Mesenteric fat pad (tissue), 1 donor: ENCODE results near the gene CCSER1. TPM values are rescaled to one million over a fixed set of nuclear protein-coding genes. Genes with fewer than 3 reads are reported as not detected.
"Not testable (repeated sequence)": the region's sequence is repeated elsewhere in the genome, so short reads cannot be mapped to it uniquely, and the experiment has no call there.

Experiments used
- DNase-seq: peaks from one replicate; pipeline ENCODE4 v3.0.0-alpha.2; 2020; ENCODE audit warnings: low spot score
- total RNA-seq: library from RNA; stranded (reverse); fragmentation: NEBNext Ultra II Directional; extraction: Animal tissue kit (Norgen Biotek cat#: 25700); gene quantifications from one replicate; pipeline ENCODE4 v1.2.1, GENCODE V29; 2021
- donor health status: DM: yes; HTN: yes; CAD: no.

CCSER1 gene
- total RNA-seq, 1 donor from 2014 or later = 9.7 TPM

GRCh38 chr4:90425893-90426292, 298.7 kb downstream of the CCSER1 start:
- no peak for DNase-seq

GRCh38 chr4:90438522-90438921, 311.3 kb downstream of the CCSER1 start:
- DNase-seq = no peak

GRCh38 chr4:90441770-90442169, 314.6 kb downstream of the CCSER1 start:
- no peak for DNase-seq

GRCh38 chr4:90442619-90443018, 315.4 kb downstream of the CCSER1 start:
- no peak for DNase-seq

GRCh38 chr4:90443231-90443630, 316.0 kb downstream of the CCSER1 start:
- DNase-seq = no peak

GRCh38 chr4:90444904-90445303, 317.7 kb downstream of the CCSER1 start:
- no peak for DNase-seq

GRCh38 chr4:90445380-90445779, 318.2 kb downstream of the CCSER1 start:
- DNase-seq = no peak

GRCh38 chr4:90449626-90450025, 322.4 kb downstream of the CCSER1 start:
- DNase-seq = no peak

GRCh38 chr4:90456891-90457290, 329.7 kb downstream of the CCSER1 start:
- DNase-seq = no peak

GRCh38 chr4:90457817-90458216, 330.6 kb downstream of the CCSER1 start:
- no peak for DNase-seq

GRCh38 chr4:90458576-90458975, 331.4 kb downstream of the CCSER1 start:
- no peak for DNase-seq

- DNase-seq = no peak
Measured at GRCh38 chr4:90474484-90474883, 347.3 kb downstream of the CCSER1 start.

- no peak for DNase-seq
Measured at GRCh38 chr4:90476019-90476418, 348.8 kb downstream of the CCSER1 start.

GRCh38 chr4:90476586-90476985, 349.4 kb downstream of the CCSER1 start:
- no peak for DNase-seq

- not testable (repeated sequence) for DNase-seq
Measured at GRCh38 chr4:90484894-90485293, 357.7 kb downstream of the CCSER1 start.

GRCh38 chr4:90486346-90486745, 359.2 kb downstream of the CCSER1 start:
- DNase-seq = no peak

- no peak for DNase-seq
Measured at GRCh38 chr4:90495211-90495610, 368.0 kb downstream of the CCSER1 start.

GRCh38 chr4:90495936-90496335, 368.7 kb downstream of the CCSER1 start:
- no peak for DNase-seq

- no peak for DNase-seq
Measured at GRCh38 chr4:90498175-90498574, 371.0 kb downstream of the CCSER1 start.

GRCh38 chr4:90503677-90504076, 376.5 kb downstream of the CCSER1 start:
- DNase-seq = no peak

- no peak for DNase-seq
Measured at GRCh38 chr4:90515191-90515590, 388.0 kb downstream of the CCSER1 start.

GRCh38 chr4:90528551-90528950, 401.4 kb downstream of the CCSER1 start:
- no peak for DNase-seq

- no peak for DNase-seq
Measured at GRCh38 chr4:90536408-90536807, 409.2 kb downstream of the CCSER1 start.

- no peak for DNase-seq
Measured at GRCh38 chr4:90537491-90537890, 410.3 kb downstream of the CCSER1 start.
